NOMO-1 treated with dmso at 0.1 percent for 144 hours (cell line): ENCODE data around the gene BRMS1.
"Not testable (repeated sequence)": the region's sequence is repeated elsewhere in the genome, so short reads cannot be mapped to it uniquely, and the experiment has no call there.

Experiments
- DNase-seq: peaks from one replicate; lab custom pipeline; 2025; ENCODE audit not compliant: unreplicated experiment; lab: John Stamatoyannopoulos, UW

BRMS1 gene

GRCh38 chr11:66326261-66327111 lies 18.4 kb downstream of the BRMS1 start:
- DNase-seq, result no peak

GRCh38 chr11:66325263-66325671 lies 19.6 kb downstream of the BRMS1 start:
- no peak for DNase-seq

- DNase-seq, result no peak
These were observed 20.2 kb downstream of the BRMS1 start for GRCh38 chr11:66324664-66325063.

DNA sequence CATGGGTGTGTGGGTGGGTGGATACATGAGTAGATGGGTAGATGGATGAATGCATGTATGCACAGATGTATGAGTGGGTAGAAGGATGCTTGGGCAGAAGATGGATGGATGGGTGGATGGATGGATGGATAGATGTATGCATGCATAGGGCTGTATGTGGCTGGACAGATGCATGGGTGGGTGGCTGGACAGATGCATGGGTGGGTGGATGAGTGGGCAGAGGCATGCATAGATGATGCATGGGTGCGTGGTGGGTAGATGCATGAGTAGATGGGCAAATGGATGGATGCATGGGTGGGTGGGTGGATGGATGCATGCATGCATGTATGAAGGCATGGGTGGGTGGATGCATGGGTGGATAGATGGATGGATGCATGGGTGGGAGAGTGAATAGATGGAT lies 21.2 kb downstream of the BRMS1 start:
- DNase-seq, result no peak

DNA sequence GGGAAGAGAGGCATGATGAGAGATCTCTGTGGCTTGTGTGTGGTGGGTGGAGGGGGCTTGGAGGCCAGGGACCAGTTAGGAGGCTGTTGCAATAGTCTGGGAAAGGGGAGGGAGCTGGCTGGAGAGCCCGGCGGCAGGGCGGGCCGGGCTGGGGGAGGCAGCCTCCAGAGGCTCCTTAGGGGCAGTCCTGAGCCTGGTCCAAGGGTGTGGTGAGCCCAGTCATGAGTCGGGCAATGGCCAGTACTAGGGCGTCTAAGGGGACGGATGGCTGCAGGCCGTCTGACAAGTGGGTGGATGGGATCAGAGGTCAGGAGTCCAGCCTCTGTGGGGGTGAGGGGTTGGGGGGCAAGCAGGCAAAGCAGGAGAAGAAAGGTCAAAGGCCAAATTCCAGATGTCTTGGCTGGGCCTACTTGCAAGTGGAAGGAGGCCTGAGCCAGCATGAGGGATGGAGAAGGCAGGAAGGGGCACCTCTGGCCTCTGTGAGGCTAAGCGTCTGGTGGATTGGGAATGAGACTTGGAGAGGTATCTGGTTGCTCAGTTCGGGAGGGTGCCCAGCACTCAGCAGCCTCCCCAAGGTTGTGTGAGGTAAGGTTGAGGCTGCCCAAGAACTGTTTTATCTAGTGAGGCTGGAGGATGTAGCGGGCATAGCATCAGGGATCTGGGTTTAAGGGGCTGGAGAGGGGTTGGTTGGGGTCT lies 22.0 kb downstream of the BRMS1 start:
- no peak for DNase-seq

- DNase-seq, result no peak
These were observed 23.3 kb downstream of the BRMS1 start for GRCh38 chr11:66321606-66322005.

DNA sequence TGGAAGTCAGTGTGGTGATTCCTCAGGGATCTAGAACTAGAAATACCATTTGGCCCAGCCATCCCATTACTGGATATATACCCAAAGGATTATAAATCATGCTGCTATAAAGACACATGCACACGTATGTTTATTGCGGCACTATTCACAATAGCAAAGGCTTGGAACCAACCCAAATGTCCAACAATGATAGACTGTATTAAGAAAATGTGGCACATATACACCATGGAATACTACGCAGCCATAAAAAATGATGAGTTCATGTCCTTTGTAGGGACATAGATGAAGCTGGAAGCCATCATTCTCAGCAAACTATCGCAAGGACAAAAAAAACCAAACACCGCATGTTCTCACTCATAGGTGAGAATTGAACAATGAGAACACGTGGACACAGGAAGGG lies 24.2 kb downstream of the BRMS1 start:
- DNase-seq, result not testable (repeated sequence)

- DNase-seq, result not testable (repeated sequence)
These were observed 24.6 kb downstream of the BRMS1 start for GRCh38 chr11:66320289-66320688.

GRCh38 chr11:66318600-66318970 lies 26.3 kb downstream of the BRMS1 start:
- DNase-seq, result no peak

DNA sequence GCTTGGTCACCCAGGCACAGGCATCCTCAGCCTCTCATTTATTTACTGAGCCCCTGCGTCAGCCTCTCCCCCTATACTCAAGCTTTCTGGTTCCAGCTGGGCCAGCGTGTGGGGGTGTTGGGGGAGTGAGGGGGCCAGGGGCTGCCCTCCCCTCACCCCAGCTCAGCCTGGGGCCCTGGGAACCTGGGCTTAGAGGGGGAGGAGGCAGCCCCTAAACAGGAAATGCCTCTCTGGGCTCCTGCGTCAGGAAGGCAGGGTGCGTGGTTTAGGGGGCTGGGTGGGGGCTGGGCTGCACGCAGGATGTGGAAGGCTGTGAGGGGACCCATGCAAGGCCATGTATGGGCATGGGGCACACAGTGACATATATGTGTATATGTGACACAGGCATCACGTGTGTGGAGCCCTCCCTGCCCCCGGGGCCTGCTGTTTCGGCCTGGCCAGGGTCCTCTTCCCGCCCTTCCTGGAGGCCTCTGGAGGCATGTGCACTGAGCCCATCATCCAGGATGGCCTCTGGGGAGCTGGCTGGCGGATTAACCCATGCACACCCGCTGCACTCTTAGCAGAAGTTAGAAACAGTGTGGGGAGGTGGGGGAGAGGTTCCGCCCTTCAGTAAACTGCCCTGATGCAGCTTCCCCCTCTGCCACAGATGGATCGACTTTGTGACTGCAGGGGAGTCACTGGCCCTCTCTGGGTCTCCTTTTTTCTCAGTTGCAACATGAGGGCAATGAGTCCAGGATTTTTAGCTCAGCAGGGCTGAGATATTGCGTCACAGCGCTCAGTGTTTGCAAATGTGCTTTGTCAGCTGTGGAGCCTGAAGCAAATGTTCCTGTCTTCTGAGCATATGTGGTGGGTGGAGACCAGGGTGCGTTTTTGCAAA lies 26.9 kb downstream of the BRMS1 start:
- peak; percentile 90 for DNase-seq

GRCh38 chr11:66317322-66317722 lies 27.6 kb downstream of the BRMS1 start:
- no peak for DNase-seq

DNA sequence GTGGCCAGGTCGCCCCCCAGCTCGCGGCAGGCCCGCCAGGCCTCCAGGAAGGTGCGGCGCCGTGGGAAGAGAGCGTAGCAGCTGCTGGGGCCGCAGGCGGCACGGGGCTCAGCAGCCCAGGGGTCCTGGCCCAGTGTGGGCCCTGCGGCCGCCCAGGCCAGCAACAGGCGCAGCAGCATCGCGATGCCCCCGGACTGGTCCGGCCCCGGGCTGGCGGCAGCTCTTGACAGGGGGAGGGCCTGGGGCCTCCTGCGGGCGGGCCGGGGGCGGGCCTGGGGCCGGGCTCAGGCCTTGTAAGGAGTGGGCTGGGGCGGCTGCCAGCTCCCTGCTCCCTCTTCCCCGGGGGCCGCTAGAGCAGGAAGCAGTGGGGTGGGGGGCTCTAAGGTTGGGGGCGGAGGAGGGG lies 28.1 kb downstream of the BRMS1 start, which contains the start of gene CD248:
Gene CD248, minus strand, starts transcription at position 196 of the 403 bp plus-strand sequence. Its CDS starts 17 bp downstream, at position 179.
- DNase-seq, result no peak

GRCh38 chr11:66315921-66316811 lies 28.7 kb downstream of the BRMS1 start:
- no peak for DNase-seq

- no peak for DNase-seq
These were observed 29.4 kb downstream of the BRMS1 start for GRCh38 chr11:66315498-66315885.

GRCh38 chr11:66314561-66315497 lies 30.1 kb downstream of the BRMS1 start:
- no peak for DNase-seq

DNA sequence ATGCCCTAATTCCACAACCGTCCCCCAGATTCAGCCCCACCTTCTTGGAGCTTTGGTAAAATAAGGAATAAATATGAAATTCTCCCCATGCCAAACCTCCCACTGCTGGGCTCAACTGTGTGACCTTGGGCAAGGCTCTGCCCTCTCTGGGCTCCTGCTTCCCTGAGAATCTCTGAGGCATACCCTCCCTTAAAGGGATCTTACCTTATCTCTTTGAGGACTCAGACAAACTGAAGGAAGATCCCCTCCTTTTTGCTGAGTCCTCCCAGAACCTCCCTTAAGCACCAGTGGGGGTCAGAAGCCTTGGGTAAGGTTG lies 30.8 kb downstream of the BRMS1 start:
- DNase-seq, result no peak

DNA sequence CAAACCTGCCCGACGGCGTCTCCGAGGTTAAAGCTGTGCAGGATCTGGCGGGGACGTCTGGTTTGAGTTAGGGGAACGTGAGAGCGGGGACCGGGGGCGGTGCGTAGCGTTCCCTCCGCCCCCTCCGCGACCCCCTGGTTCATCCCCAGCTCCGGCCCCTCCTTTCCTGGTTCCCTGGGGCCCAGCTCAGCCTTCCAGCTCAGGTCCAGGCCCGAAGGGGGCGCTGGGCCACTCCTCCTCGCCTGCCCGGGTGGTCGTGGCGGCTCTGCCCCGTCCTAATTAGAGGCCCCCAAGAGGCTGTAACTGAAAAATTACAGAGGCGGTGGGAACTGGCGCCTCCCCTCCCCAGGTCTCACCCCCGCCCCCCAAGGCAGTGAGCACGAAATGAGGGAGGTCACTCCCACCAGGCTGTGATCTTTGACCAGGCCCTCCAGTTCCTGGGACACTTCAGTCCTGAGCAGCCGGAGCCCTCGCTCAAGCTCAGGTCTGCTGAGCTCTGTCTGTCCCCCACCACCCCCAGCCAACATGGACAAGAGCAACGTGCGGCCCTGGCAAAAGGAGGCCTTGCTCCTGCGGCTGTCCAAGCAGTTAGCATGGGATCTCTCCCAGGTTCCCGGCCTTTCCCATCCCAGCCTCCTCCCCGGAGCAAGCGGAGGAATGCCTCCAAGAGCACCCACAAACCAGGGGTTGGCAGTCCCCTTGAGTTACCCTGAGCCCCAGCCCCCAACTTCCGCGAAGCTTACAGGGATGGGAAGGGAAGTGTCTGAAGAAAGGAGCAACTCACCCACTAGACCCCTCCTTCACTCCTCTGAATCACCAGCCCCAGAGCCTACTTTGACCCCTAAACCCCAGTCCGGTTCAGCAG lies 31.4 kb downstream of the BRMS1 start:
- no peak for DNase-seq

- peak; percentile 97 for DNase-seq
These were observed 32.2 kb downstream of the BRMS1 start for GRCh38 chr11:66312549-66313320.
